ENCODE results near the gene NTRK2.

NTRK2 gene

DNA sequence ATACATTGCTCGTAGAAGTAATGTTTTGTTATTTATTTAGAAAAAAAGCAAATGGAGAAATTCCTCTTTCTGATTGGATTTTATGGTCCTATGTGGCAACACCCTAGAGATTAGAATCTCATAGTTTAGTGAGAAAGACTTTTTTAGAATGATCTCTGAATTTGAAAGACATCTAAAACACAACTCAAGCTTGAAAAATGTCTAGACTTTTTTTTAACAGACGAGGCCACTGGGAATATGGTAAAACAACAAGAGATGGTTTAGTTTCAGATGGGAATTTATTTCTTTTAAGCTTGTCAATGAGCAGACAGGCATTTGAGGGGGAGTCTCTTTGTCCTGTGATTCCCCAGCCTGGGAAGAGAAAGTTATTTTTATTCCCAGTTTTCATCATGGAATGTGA, 122.1 kb downstream of the NTRK2 start:
- Histone ChIP-seq H3K36me3 (ENCODE audit: insufficient read depth, low read length) (no peaks in the 10 kb centered on the region), H3K27ac (ENCODE audit: low read length) (no peak overlapping the region), H3K9me3 (ENCODE audit: insufficient read depth, low read length, severe bottlenecking) (no peaks in the 10 kb centered on the region), H2AFZ (ENCODE audit: low read depth, low read length) (no peak overlapping the region), H3K9ac (ENCODE audit: low read depth, low read length) (no peak overlapping the region), H3K4me1 (ENCODE audit: insufficient read depth, low read length) (no peaks in the 10 kb centered on the region), H4K20me1 (ENCODE audit: insufficient read depth, low read length) (no peaks in the 10 kb centered on the region), H3K27me3 (ENCODE audit: insufficient read depth, low read length, poor library complexity) (peaks cover 2% of the 10 kb centered on the region), H3K79me2 (ENCODE audit: insufficient read depth, low read length) (no peaks in the 10 kb centered on the region), H3K4me3 (ENCODE audit: low read depth in 1 of 2, low read length in 2 of 2) (no peak overlapping the region), H3K4me2 (ENCODE audit: insufficient read depth, low read length) (no peak overlapping the region)
- no peak for ATAC-seq (ENCODE audit: insufficient read depth, low read depth)
- TF ChIP-seq, protein P1, sequence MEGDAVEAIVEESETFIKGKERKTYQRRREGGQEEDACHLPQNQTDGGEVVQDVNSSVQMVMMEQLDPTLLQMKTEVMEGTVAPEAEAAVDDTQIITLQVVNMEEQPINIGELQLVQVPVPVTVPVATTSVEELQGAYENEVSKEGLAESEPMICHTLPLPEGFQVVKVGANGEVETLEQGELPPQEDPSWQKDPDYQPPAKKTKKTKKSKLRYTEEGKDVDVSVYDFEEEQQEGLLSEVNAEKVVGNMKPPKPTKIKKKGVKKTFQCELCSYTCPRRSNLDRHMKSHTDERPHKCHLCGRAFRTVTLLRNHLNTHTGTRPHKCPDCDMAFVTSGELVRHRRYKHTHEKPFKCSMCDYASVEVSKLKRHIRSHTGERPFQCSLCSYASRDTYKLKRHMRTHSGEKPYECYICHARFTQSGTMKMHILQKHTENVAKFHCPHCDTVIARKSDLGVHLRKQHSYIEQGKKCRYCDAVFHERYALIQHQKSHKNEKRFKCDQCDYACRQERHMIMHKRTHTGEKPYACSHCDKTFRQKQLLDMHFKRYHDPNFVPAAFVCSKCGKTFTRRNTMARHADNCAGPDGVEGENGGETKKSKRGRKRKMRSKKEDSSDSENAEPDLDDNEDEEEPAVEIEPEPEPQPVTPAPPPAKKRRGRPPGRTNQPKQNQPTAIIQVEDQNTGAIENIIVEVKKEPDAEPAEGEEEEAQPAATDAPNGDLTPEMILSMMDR (IDR thresholded peaks at IDR 0.05; ENCODE audit: borderline replicate concordance, extremely low read depth, low read length, poor library complexity, severe bottlenecking), result no peak
- TF ChIP-seq EZH2 (IDR thresholded peaks at IDR 0.05; ENCODE audit: borderline replicate concordance, low read depth, low read length, severe bottlenecking), result no peak
- DNase-seq, result no peak

DNA sequence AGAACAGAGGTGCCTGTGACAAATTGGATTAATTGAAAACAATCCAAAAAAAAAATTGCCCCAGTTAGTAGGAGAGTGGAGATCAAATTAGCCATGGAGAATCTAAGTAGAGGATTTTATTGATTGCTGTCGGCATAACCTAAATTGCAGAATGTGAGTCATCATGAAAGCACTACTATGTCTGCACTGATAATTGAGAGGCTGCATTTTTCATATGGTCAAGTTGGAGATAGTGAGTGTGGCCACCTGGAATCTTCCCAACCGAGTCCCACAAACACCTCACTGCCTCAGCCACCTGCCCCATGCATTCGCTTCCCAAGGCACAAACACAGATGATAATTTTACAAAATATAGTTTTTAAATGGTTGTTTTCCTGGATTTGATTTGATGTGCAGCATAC, 123.7 kb downstream of the NTRK2 start:
- no peak for TF ChIP-seq EZH2 (IDR thresholded peaks at IDR 0.05; ENCODE audit: borderline replicate concordance, low read depth, low read length, severe bottlenecking)
- TF ChIP-seq, protein P1 (IDR thresholded peaks at IDR 0.05; ENCODE audit: borderline replicate concordance, extremely low read depth, low read length, poor library complexity, severe bottlenecking), result no peak
- Histone ChIP-seq H3K9me3 (ENCODE audit: insufficient read depth, low read length, severe bottlenecking) (no peaks in the 10 kb centered on the region), H2AFZ (ENCODE audit: low read depth, low read length) (no peak overlapping the region), H3K4me3 (ENCODE audit: low read depth in 1 of 2, low read length in 2 of 2) (no peak overlapping the region), H4K20me1 (ENCODE audit: insufficient read depth, low read length) (no peaks in the 10 kb centered on the region), H3K27me3 (ENCODE audit: insufficient read depth, low read length, poor library complexity) (peaks cover 2% of the 10 kb centered on the region), H3K36me3 (ENCODE audit: insufficient read depth, low read length) (no peaks in the 10 kb centered on the region), H3K27ac (ENCODE audit: low read length) (no peak overlapping the region), H3K79me2 (ENCODE audit: insufficient read depth, low read length) (no peaks in the 10 kb centered on the region), H3K4me1 (ENCODE audit: insufficient read depth, low read length) (no peaks in the 10 kb centered on the region), H3K4me2 (ENCODE audit: insufficient read depth, low read length) (no peak overlapping the region), H3K9ac (ENCODE audit: low read depth, low read length) (no peak overlapping the region)
- DNase-seq (no peak), ATAC-seq (ENCODE audit: insufficient read depth, low read depth) (no peak)

DNA sequence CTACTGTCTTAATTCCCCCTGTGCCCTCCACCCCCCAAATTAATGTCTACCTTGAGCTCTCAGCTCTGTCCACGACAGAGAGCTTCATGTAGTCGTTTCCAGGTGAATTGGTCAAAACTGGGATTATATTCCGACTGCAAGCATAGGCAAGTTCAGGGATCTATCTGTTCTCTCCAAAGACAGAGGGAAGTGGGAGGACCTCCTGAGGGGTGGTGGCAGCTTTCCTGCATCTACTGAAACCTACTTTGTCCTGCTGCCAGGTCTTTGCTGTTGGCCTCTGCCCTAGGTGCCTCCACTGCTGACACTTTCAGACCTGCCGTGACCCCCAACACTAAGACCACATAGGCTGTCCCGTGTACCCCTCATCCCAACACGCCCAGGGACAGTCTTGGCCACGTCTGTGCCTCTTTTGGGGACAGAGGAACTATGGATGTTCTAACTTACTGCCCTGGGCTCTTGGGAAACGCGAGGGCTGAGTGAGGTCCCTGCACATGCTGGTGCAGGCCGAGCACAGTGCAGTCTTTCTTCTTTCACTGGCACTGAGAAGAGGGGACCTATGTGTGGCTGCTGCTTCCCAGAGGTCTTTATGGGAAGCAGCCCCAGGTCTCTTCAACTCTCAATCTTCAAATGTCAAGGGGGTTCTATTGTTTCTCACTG, 125.6 kb downstream of the NTRK2 start:
- DNase-seq, result no peak
- Histone ChIP-seq H3K4me1 (ENCODE audit: insufficient read depth, low read length) (no peaks in the 10 kb centered on the region), H3K4me2 (ENCODE audit: insufficient read depth, low read length) (no peak overlapping the region), H2AFZ (ENCODE audit: low read depth, low read length) (no peak overlapping the region), H3K79me2 (ENCODE audit: insufficient read depth, low read length) (no peaks in the 10 kb centered on the region), H3K27ac (ENCODE audit: low read length) (no peak overlapping the region), H3K27me3 (ENCODE audit: insufficient read depth, low read length, poor library complexity) (peaks cover 2% of the 10 kb centered on the region), H3K36me3 (ENCODE audit: insufficient read depth, low read length) (no peaks in the 10 kb centered on the region), H3K9me3 (ENCODE audit: insufficient read depth, low read length, severe bottlenecking) (no peaks in the 10 kb centered on the region), H3K9ac (ENCODE audit: low read depth, low read length) (no peak overlapping the region), H3K4me3 (ENCODE audit: low read depth in 1 of 2, low read length in 2 of 2) (no peak overlapping the region), H4K20me1 (ENCODE audit: insufficient read depth, low read length) (no peaks in the 10 kb centered on the region)
- ATAC-seq (ENCODE audit: insufficient read depth, low read depth), result no peak
- TF ChIP-seq, protein P1 (IDR thresholded peaks at IDR 0.05; ENCODE audit: borderline replicate concordance, extremely low read depth, low read length, poor library complexity, severe bottlenecking), result no peak
- no peak for TF ChIP-seq EZH2 (IDR thresholded peaks at IDR 0.05; ENCODE audit: borderline replicate concordance, low read depth, low read length, severe bottlenecking)
